BJ (cell line): ENCODE measurements around the gene UCK2. TPM values are rescaled to one million over a fixed set of nuclear protein-coding genes. Genes with fewer than 3 reads are reported as not detected.

ENCODE experiments used
- CTCF ChIA-PET: fragments of 350-600 bp; formaldehyde crosslinking; extraction: SDS; loops from one replicate; lab custom pipeline; 2021; ENCODE audit warnings: antibody characterized with exemption, inconsistent platforms; lab: Yijun Ruan, JAX
- POLR2A ChIA-PET: fragments of 300-600 bp; sonication (Branson Sonifier 250); formaldehyde crosslinking; extraction: SDS; loops from one replicate; lab custom pipeline; 2021; ENCODE audit warnings: antibody characterized with exemption; lab: Charles Lee
- DNase-seq: peaks from one replicate; pipeline ENCODE4 v3.0.0-alpha.2; 2011; ENCODE audit warnings: low read depth
- H3K27me3 ChIP-seq: 2 replicates; pipeline ENCODE4 v1.6.0; 2011; ENCODE audit warnings: low read length; ENCODE audit not compliant: control insufficient read depth, insufficient read depth
- H3K36me3 ChIP-seq: 2 replicates; pipeline ENCODE4 v1.5.1; 2011; ENCODE audit warnings: low read length; ENCODE audit not compliant: control insufficient read depth, insufficient read depth
- H3K4me3 ChIP-seq: 2 replicates; pipeline ENCODE4 v1.5.1; 2011; ENCODE audit warnings: low read depth, mild to moderate bottlenecking, control low read depth, low read length
- polyA plus RNA-seq: library from polyadenylated mRNA; depleted of rRNA; stranded (reverse); fragments of >200 nt; gene quantifications from 2 replicates; pipeline ENCODE4 v1.2.3, GENCODE V29; 2011
- TF ChIP-seq, protein P1 (sequence below): IDR thresholded peaks from 2 replicates; pipeline ENCODE4 v1.5.1; 2011; ENCODE audit warnings: low read depth, mild to moderate bottlenecking, control low read depth, inconsistent platforms, low read length, moderate library complexity; ENCODE audit not compliant: insufficient read depth

The UCK2 gene
- polyA plus RNA-seq, 1 experiment = 57.7 TPM

- TF ChIP-seq, protein P1, sequence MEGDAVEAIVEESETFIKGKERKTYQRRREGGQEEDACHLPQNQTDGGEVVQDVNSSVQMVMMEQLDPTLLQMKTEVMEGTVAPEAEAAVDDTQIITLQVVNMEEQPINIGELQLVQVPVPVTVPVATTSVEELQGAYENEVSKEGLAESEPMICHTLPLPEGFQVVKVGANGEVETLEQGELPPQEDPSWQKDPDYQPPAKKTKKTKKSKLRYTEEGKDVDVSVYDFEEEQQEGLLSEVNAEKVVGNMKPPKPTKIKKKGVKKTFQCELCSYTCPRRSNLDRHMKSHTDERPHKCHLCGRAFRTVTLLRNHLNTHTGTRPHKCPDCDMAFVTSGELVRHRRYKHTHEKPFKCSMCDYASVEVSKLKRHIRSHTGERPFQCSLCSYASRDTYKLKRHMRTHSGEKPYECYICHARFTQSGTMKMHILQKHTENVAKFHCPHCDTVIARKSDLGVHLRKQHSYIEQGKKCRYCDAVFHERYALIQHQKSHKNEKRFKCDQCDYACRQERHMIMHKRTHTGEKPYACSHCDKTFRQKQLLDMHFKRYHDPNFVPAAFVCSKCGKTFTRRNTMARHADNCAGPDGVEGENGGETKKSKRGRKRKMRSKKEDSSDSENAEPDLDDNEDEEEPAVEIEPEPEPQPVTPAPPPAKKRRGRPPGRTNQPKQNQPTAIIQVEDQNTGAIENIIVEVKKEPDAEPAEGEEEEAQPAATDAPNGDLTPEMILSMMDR = no peak
- ChIA-PET POLR2A (no interaction called here), CTCF (interaction anchor here (0.9 to 1.4 kb wide), 2 partner anchors 20 to 52 kb away, joined by 3 read pairs; no protein-coding TSS in a partner anchor)
- no peak overlapping the region for H3K4me3 ChIP-seq
- peaks cover 2% of the 10 kb centered on the region; the same call in 1 of the 2 replicates for H3K36me3 ChIP-seq
- no peaks in the 10 kb centered on the region for H3K27me3 ChIP-seq
- DNase-seq = no peak
These were observed 35.9 kb downstream of the UCK2 start for GRCh38 chr1:165863346-165863745.

DNA sequence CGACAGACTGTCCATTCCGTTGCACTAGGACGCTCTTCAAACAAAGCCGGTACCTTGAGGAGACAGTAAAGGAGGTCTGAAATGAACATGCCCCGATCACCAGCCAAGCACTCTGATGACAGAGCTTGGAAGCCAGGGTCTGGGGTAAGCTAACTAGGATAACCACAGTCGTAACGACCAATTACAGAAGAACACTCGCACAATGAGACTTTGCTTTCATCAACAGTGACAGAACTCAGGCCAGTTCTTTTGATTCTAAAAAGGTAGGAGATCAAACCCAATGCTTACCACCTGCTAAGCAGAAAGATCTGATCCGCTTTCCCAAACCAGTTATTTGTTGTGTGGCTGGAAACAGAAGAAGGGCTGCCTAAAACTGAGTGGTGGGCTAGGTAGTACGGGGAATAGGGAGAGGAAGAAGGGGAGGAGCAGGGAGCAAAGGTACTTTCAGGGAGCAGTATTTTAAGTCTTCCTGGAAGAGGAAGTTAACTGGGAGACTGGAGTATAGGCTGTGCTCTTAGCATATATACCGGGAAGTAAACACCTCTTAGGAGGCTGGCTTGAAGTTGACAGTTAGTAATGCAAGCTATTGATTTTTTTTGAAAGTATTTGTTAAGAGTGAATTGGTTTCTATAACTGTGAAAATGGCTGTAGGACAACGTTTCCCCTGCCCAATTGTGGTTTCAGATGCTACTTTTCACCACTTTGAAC lies 38.4 kb downstream of the UCK2 start:
- no peak for DNase-seq
- Histone ChIP-seq H3K4me3 (no peak overlapping the region), H3K36me3 (no peaks in the 10 kb centered on the region), H3K27me3 (no peaks in the 10 kb centered on the region)
- TF ChIP-seq, protein P1 = no peak
- ChIA-PET POLR2A (no interaction called here), CTCF (interaction anchor here (1.1 kb wide), 1 partner anchor 10 kb away, joined by 3 read pairs; no protein-coding TSS in a partner anchor)

- no peak for DNase-seq
- Histone ChIP-seq H3K36me3 (no peaks in the 10 kb centered on the region), H3K27me3 (no peaks in the 10 kb centered on the region), H3K4me3 (no peak overlapping the region)
- ChIA-PET POLR2A (no interaction called here), CTCF (interaction anchor here (0.7 kb wide), 1 partner anchor 34 kb away, joined by 3 read pairs; no protein-coding TSS in a partner anchor)
- TF ChIP-seq, protein P1 = peak; percentile 25
These were observed 41.9 kb downstream of the UCK2 start for GRCh38 chr1:165869343-165869742.

- no peak for DNase-seq
- ChIA-PET CTCF (interaction anchor here (0.7 to 1.6 kb wide), 6 partner anchors 10 to 32 kb away, joined by 3 to 6 read pairs (median 3); no protein-coding TSS in a partner anchor), POLR2A (no interaction called here)
These were observed 44.1 kb downstream of the UCK2 start for GRCh38 chr1:165871311-165872067.

More at GRCh38 chr1:165871311-165872067, 44.1 kb downstream of the UCK2 start:
- TF ChIP-seq, protein P1 = 0 out of 2 replicates have a peak, but pooled peaks have one; percentile 23
- H3K4me3 ChIP-seq = no peak overlapping the region
- H3K27me3 ChIP-seq = no peaks in the 10 kb centered on the region
- no peaks in the 10 kb centered on the region for H3K36me3 ChIP-seq
